Osteoblast (primary cell): ENCODE results near the gene PLPP4. TPM values are rescaled to one million over a fixed set of nuclear protein-coding genes. Genes with fewer than 3 reads are reported as not detected.

ENCODE experiments used
- DNase-seq: peaks from one replicate; pipeline ENCODE4 v3.0.0; 2011; ENCODE audit warnings: low spot score, mixed read lengths; ENCODE audit not compliant: insufficient read length; ENCODE audit errors: missing footprints
- H2AFZ ChIP-seq: 2 replicates; pipeline ENCODE4 v1.6.0; 2011; ENCODE audit warnings: mild to moderate bottlenecking, low read length
- H3K27ac ChIP-seq: 2 replicates; pipeline ENCODE4 v1.5.1; 2011; ENCODE audit warnings: mild to moderate bottlenecking, low read depth, low read length, moderate library complexity
- H3K27me3 ChIP-seq: 2 replicates; pipeline ENCODE4 v1.6.0; 2012; ENCODE audit warnings: mild to moderate bottlenecking, control low read depth, inconsistent platforms, low read length, moderate library complexity; ENCODE audit not compliant: insufficient read depth
- H3K36me3 ChIP-seq: 2 replicates; pipeline ENCODE4 v1.5.1; 2011; ENCODE audit warnings: mild to moderate bottlenecking, low read length, control low read depth, moderate library complexity; ENCODE audit not compliant: insufficient read depth
- H3K4me1 ChIP-seq: 2 replicates; pipeline ENCODE4 v1.5.1; 2011; ENCODE audit warnings: mild to moderate bottlenecking, low read length, control low read depth, moderate library complexity; ENCODE audit not compliant: insufficient read depth
- H3K4me2 ChIP-seq: 2 replicates; pipeline ENCODE4 v1.6.0; 2011; ENCODE audit warnings: mild to moderate bottlenecking, low read length; ENCODE audit not compliant: insufficient read depth
- H3K4me3 ChIP-seq: fragments of 200-600 bp; sonication (generic); 3 replicates; pipeline ENCODE4 v1.5.1; 2012; ENCODE audit warnings: mild to moderate bottlenecking, low read length, inconsistent platforms; ENCODE audit not compliant: insufficient read depth
- H3K79me2 ChIP-seq: 2 replicates; pipeline ENCODE4 v1.6.0; 2012; ENCODE audit warnings: mild to moderate bottlenecking, low read length, control low read depth, inconsistent platforms; ENCODE audit not compliant: insufficient read depth
- H3K9me3 ChIP-seq: 2 replicates; pipeline ENCODE4 v1.5.1; 2011; ENCODE audit warnings: low read depth, low read length, control low read depth
- H4K20me1 ChIP-seq: 2 replicates; pipeline ENCODE4 v1.6.0; 2012; ENCODE audit warnings: mild to moderate bottlenecking, low read length, control low read depth; ENCODE audit not compliant: insufficient read depth
- CTCF ChIP-seq: IDR thresholded peaks from 2 replicates; pipeline ENCODE4 v1.5.1; 2011; ENCODE audit warnings: mild to moderate bottlenecking, low read depth, low read length, moderate library complexity; ENCODE audit errors: extremely low read depth
- total RNA-seq: library from RNA; depleted of rRNA; stranded (reverse); fragments of >200 nt; gene quantifications from 2 replicates; pipeline ENCODE4 v1.2.3, GENCODE V29; 2012

The PLPP4 gene
- total RNA-seq, 1 donor, result 8.0 TPM

- DNase-seq, result no peak
- H3K4me1 ChIP-seq, result no peaks in the 10 kb centered on the region
- no peak for TF ChIP-seq CTCF
These were observed 140.9 kb downstream of the PLPP4 start for GRCh38 chr10:120597902-120598301.

GRCh38 chr10:120598386-120598785, 141.4 kb downstream of the PLPP4 start:
- Histone ChIP-seq H3K9me3 (no peaks in the 10 kb centered on the region), H3K27me3 (no peaks in the 10 kb centered on the region), H3K4me1 (no peaks in the 10 kb centered on the region), H3K79me2 (no peaks in the 10 kb centered on the region), H3K36me3 (no peaks in the 10 kb centered on the region), H3K4me2 (no peak overlapping the region), H2AFZ (no peak overlapping the region), H3K27ac (no peak overlapping the region), H3K4me3 (no peak overlapping the region), H4K20me1 (no peaks in the 10 kb centered on the region)
- no peak for TF ChIP-seq CTCF
- DNase-seq, result no peak

More at GRCh38 chr10:120597902-120598301, 140.9 kb downstream of the PLPP4 start:
- Histone ChIP-seq H3K27ac (no peak overlapping the region), H4K20me1 (no peaks in the 10 kb centered on the region), H3K36me3 (no peaks in the 10 kb centered on the region), H3K79me2 (no peaks in the 10 kb centered on the region), H3K27me3 (no peaks in the 10 kb centered on the region), H3K9me3 (no peaks in the 10 kb centered on the region), H3K4me2 (no peak overlapping the region), H3K4me3 (no peak overlapping the region), H2AFZ (no peak overlapping the region)

- Histone ChIP-seq H3K4me2 (no peak overlapping the region), H3K9me3 (no peaks in the 10 kb centered on the region), H2AFZ (no peak overlapping the region), H3K4me1 (no peaks in the 10 kb centered on the region), H3K27ac (no peak overlapping the region), H3K36me3 (no peaks in the 10 kb centered on the region), H3K4me3 (no peak overlapping the region), H3K27me3 (no peaks in the 10 kb centered on the region), H3K79me2 (no peaks in the 10 kb centered on the region), H4K20me1 (no peaks in the 10 kb centered on the region)
- DNase-seq, result peak; percentile 31
- TF ChIP-seq CTCF, result no peak
These were observed 142.2 kb downstream of the PLPP4 start for GRCh38 chr10:120599200-120599724.

GRCh38 chr10:120600871-120601649, 144.0 kb downstream of the PLPP4 start:
- no peak overlapping the region for H3K4me3 ChIP-seq
- no peaks in the 10 kb centered on the region for H4K20me1 ChIP-seq
- peak; percentile 23 for TF ChIP-seq CTCF
- no peak overlapping the region for H3K4me2 ChIP-seq
- DNase-seq, result no peak
- H3K27me3 ChIP-seq, result no peaks in the 10 kb centered on the region
- no peak overlapping the region for H3K27ac ChIP-seq
- H3K4me1 ChIP-seq, result no peaks in the 10 kb centered on the region
- no peaks in the 10 kb centered on the region for H3K36me3 ChIP-seq
- H3K79me2 ChIP-seq, result no peaks in the 10 kb centered on the region
- no peak overlapping the region for H2AFZ ChIP-seq
- H3K9me3 ChIP-seq, result no peaks in the 10 kb centered on the region
